RWPE2 (cell line): Measurements from ENCODE around the gene SCTR.

Experiments used
- ATAC-seq: fragments of 200-7000 bp; cut with Tn5 transposase; 3 replicates; pipeline ENCODE4 v1.9.1; 2021; ENCODE audit warnings: low read depth
- DNase-seq: peaks from one replicate; pipeline ENCODE4 v3.0.0-alpha.2; 2020; ENCODE audit warnings: low spot score
- H3K27ac ChIP-seq: fragments of 450-650 bp; 2 replicates; pipeline ENCODE4 v1.5.1; 2017; ENCODE audit warnings: mild to moderate bottlenecking; ENCODE audit not compliant: poor library complexity, severe bottlenecking
- H3K27me3 ChIP-seq: fragments of 250-450 bp; sonication (Bioruptor Pico); 2 replicates; pipeline ENCODE4 v1.5.1; 2021; ENCODE audit warnings: mild to moderate bottlenecking, moderate library complexity; ENCODE audit not compliant: insufficient read depth, poor library complexity, severe bottlenecking
- H3K36me3 ChIP-seq: fragments of 250-450 bp; sonication (Bioruptor Pico); 2 replicates; pipeline ENCODE4 v1.5.1; 2020; ENCODE audit warnings: low read depth, mild to moderate bottlenecking, moderate library complexity
- H3K4me1 ChIP-seq: fragments of 250-450 bp; sonication (Bioruptor Pico); 2 replicates; pipeline ENCODE4 v1.5.1; 2021; ENCODE audit warnings: mild to moderate bottlenecking, moderate library complexity; ENCODE audit not compliant: insufficient read depth, poor library complexity, severe bottlenecking
- H3K4me3 ChIP-seq: fragments of 250-450 bp; sonication (Bioruptor Pico); 2 replicates; pipeline ENCODE4 v1.5.1; 2021; ENCODE audit warnings: mild to moderate bottlenecking, moderate library complexity; ENCODE audit not compliant: severe bottlenecking
- H3K9me3 ChIP-seq: fragments of 250-450 bp; sonication (Bioruptor Pico); 2 replicates; pipeline ENCODE4 v1.5.1; 2021; ENCODE audit warnings: mild to moderate bottlenecking, moderate library complexity; ENCODE audit not compliant: severe bottlenecking
- CTCF ChIP-seq: fragments of 450-650 bp; IDR thresholded peaks from one replicate; pipeline ENCODE4 v1.5.1; 2017; ENCODE audit warnings: mild to moderate bottlenecking, moderate library complexity; ENCODE audit not compliant: poor library complexity, severe bottlenecking

The SCTR gene

GRCh38 chr2:119464981-119465380 is 59.3 kb downstream of the SCTR start:
- H3K4me3 ChIP-seq = no peak overlapping the region
- ATAC-seq (no peak), DNase-seq (no peak)
- no peaks in the 10 kb centered on the region for H3K36me3 ChIP-seq
- no peak overlapping the region for H3K27ac ChIP-seq
- TF ChIP-seq CTCF = no peak
- H3K4me1 ChIP-seq = no peaks in the 10 kb centered on the region
- no peaks in the 10 kb centered on the region for H3K9me3 ChIP-seq
- H3K27me3 ChIP-seq = no peaks in the 10 kb centered on the region

DNA sequence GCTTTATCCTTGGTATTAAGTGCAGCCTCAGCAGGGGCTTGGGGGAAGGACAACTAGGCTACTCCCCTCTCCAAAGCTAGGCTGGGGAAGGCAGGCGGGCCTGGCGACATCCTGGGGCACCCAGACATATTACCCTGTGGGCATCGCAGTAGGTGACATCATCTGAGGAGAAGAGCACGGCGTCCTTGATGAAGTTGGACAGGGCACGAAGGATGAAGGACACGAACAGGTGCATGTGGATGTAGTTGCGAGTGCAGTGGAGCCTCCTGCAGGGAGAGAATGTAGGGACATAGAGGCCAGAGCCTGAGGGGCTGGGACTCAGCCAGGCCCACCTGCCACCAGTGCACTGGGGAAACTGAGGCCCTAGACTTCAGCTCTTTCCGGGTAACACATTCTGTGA is 60.3 kb downstream of the SCTR start:
- ATAC-seq (no peak), DNase-seq (no peak)
- Histone ChIP-seq H3K27me3 (no peaks in the 10 kb centered on the region), H3K4me1 (no peaks in the 10 kb centered on the region), H3K27ac (no peak overlapping the region), H3K36me3 (no peaks in the 10 kb centered on the region), H3K9me3 (no peaks in the 10 kb centered on the region), H3K4me3 (no peak overlapping the region)
- TF ChIP-seq CTCF = no peak

DNA sequence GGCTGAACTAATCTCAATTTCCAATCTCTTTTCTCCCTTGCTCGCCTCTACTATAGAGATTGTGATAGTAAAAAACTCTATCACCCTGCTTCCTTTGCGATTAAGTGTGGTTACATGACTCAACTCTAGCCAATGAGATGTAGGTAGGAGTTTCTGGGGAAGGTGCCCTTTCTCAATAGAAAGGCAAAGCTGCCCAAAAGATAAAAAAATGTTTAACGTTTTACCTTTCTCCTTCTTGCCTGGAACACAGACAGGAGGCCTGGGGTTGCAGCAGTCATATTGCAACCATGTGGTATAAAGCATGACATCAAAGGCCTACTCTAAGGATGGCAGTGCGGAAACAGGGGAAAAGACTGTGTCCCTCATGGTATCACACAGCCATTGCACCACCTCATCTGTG is 61.1 kb downstream of the SCTR start:
- Histone ChIP-seq H3K27me3 (no peaks in the 10 kb centered on the region), H3K36me3 (no peaks in the 10 kb centered on the region), H3K27ac (no peak overlapping the region), H3K4me1 (no peaks in the 10 kb centered on the region), H3K9me3 (no peaks in the 10 kb centered on the region), H3K4me3 (no peak overlapping the region)
- DNase-seq (no peak), ATAC-seq (no peak)
- no peak for TF ChIP-seq CTCF

DNA sequence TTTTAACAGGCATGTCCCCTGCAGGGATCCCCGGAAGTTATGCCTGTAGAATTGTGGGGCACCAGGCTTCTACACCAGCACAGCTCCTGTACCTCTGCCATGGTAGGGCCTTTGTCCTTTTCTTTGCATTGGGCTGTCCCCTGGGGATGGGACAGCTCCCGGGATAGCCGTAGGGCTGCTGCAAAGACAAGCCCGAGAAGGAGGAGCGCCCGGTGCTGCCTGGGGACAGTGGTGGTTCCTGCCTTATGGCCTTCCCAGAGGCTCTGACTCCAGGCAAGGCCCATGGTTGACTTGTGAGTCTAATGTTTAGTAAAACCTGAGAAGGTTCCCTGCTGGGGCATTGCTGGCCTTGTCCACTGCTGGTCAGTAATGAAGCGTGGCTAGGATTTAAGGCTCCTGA is 61.7 kb downstream of the SCTR start:
- Histone ChIP-seq H3K36me3 (no peaks in the 10 kb centered on the region), H3K27me3 (no peaks in the 10 kb centered on the region), H3K27ac (no peak overlapping the region), H3K9me3 (no peaks in the 10 kb centered on the region), H3K4me1 (no peaks in the 10 kb centered on the region), H3K4me3 (no peak overlapping the region)
- DNase-seq (no peak), ATAC-seq (no peak)
- TF ChIP-seq CTCF = no peak

GRCh38 chr2:119461811-119462210 is 62.5 kb downstream of the SCTR start:
- Histone ChIP-seq H3K27me3 (no peaks in the 10 kb centered on the region), H3K9me3 (no peaks in the 10 kb centered on the region), H3K4me1 (no peaks in the 10 kb centered on the region), H3K36me3 (no peaks in the 10 kb centered on the region), H3K27ac (no peak overlapping the region), H3K4me3 (no peak overlapping the region)
- DNase-seq = no peak
- TF ChIP-seq CTCF = no peak
- ATAC-seq = no peak
